Ovary (tissue), 9 donors: ENCODE data around the gene CCDC3. TPM values are rescaled to one million over a fixed set of nuclear protein-coding genes. Genes with fewer than 3 reads are reported as not detected.

ENCODE experiments used
- DNase-seq, 5 donors: peaks; one replicate each; pipeline ENCODE4 v3.0.0-alpha.2; 2019 to 2020
- H3K27ac ChIP-seq, 2 donors: fragments of 200-600 bp; one replicate each; pipeline versions ENCODE4 v1.5.1 to v1.8.0; 2019 to 2022
- H3K27me3 ChIP-seq: fragments of 200-600 bp; one replicate; pipeline ENCODE4 v1.8.0; 2022
- H3K36me3 ChIP-seq: fragments of 200-600 bp; sonication (generic); one replicate; pipeline ENCODE4 v1.5.1; 2019
- H3K4me1 ChIP-seq: one replicate; pipeline ENCODE4 v1.8.1; 2013; ENCODE audit warnings: mild to moderate bottlenecking, moderate library complexity; ENCODE audit not compliant: insufficient read depth
- H3K4me3 ChIP-seq: fragments of 200-600 bp; sonication (generic); one replicate; pipeline ENCODE4 v1.5.1; 2017
- H3K9me3 ChIP-seq, 2 donors: fragments of 200-600 bp in 1 of 2; sonication (generic) in 1 of 2; one replicate each; pipeline versions ENCODE4 v1.5.1 to v1.8.1; 2013 to 2019; ENCODE audit warnings: mild to moderate bottlenecking in 1 of 2, moderate library complexity in 1 of 2
- EP300 ChIP-seq: sonication (generic); formaldehyde crosslinking; IDR thresholded peaks from one replicate; pipeline ENCODE4 v1.6.1; 2017; ENCODE audit warnings: antibody characterized with exemption
- POLR2A ChIP-seq: fragments of 450-650 bp; IDR thresholded peaks from one replicate; pipeline ENCODE4 v1.6.1; 2017; ENCODE audit warnings: antibody characterized with exemption, mild to moderate bottlenecking, moderate library complexity
- WGBS, 3 donors: extraction: QIAGEN DNeasy Blood & Tissue Kit in 1 of 3; methylation state at CpG; one replicate each; pipeline versions ENCODE4 v1.1.5 to v1.1.7; 2013 to 2017; 5-methylcytosine and 5-hydroxymethylcytosine counted together
- intact Hi-C, 4 donors: fragments of 100-400 bp; cut with DNase I; formaldehyde crosslinking; loops; one replicate each; pipeline versions ENCODE4 v1.11.0 to v1.15.1; 2022 to 2023
- polyA plus RNA-seq, 2 donors: library from polyadenylated mRNA; stranded (reverse); fragments of 200-250 nt in 1 of 2; fragments of 350-450 nt in 1 of 2; fragmentation: Illumina TruSeq in 1 of 2; extraction: RNeasy Lipid Tissue Mini Kit (QIAGEN cat#74804) in 1 of 2; gene quantifications; one replicate each; pipeline ENCODE4 v1.2.3, GENCODE V29; 2013 to 2014
- total RNA-seq, 7 donors: library from RNA; depleted of rRNA in 2 of 7; stranded (reverse); fragments of >200 nt in 2 of 7; fragmentation: NEBNext Ultra II Directional in 3 of 7; extraction: Animal tissue kit (Norgen Biotek cat#: 25700) in 3 of 7; gene quantifications; one replicate each; pipeline versions ENCODE4 v1.1.0 to v1.2.4, GENCODE V29; 2016 to 2023
- TF ChIP-seq, protein P1 (sequence below), 3 donors: fragments of 450-650 bp in 2 of 3; fragments of 200-600 bp in 1 of 3; IDR thresholded peaks; one replicate each; pipeline versions ENCODE4 v1.5.1 to v1.8.0; 2016 to 2022; ENCODE audit warnings: antibody characterized with exemption in 3 of 3, mild to moderate bottlenecking in 1 of 3
- donor health status: DM: no; HTN: no; CAD: no; lungs with moderate emphysema.
- donor health status: DM: no; HTN: no; CAD: no.
- donor health status: Bipolar disorder and iron deficiency.
- donor health status: DM: yes; HTN: yes; CAD: no.
- donor health status: DM: no; HTN: no; CAD: no.
- donor health status: DM: yes; HTN: yes; CAD: no.

Gene CCDC3
- total and polyA plus RNA-seq, 9 donors, result 14.3 to 190 (median 53.7) TPM

DNA sequence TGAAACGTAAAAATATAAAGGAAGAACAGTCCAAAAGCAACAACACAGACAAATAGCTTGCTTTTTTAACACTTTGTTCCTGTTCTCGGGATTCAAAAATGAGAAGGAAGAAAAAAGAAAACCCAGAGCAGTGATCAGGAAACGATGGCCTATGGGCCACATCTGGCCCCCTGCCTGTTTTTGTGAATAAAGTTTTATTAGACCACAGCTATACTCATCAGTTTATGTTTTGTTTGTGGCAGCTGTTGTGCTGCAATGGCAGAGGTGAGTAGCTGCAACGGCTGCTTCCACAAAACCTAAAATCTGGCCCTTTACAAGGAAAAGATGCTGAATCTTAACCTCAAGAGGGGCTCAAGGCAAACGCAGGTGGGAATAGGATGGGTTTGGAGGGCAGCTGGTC is 96.4 kb downstream of the CCDC3 start:
- intact Hi-C loops, result loop anchor here in 3 of 4 donors (10.0 kb wide), 4 partner anchors 120 to 640 kb away; no protein-coding TSS in a partner anchor
- TF ChIP-seq POLR2A (no peak), EP300 (no peak)
- TF ChIP-seq, protein P1, sequence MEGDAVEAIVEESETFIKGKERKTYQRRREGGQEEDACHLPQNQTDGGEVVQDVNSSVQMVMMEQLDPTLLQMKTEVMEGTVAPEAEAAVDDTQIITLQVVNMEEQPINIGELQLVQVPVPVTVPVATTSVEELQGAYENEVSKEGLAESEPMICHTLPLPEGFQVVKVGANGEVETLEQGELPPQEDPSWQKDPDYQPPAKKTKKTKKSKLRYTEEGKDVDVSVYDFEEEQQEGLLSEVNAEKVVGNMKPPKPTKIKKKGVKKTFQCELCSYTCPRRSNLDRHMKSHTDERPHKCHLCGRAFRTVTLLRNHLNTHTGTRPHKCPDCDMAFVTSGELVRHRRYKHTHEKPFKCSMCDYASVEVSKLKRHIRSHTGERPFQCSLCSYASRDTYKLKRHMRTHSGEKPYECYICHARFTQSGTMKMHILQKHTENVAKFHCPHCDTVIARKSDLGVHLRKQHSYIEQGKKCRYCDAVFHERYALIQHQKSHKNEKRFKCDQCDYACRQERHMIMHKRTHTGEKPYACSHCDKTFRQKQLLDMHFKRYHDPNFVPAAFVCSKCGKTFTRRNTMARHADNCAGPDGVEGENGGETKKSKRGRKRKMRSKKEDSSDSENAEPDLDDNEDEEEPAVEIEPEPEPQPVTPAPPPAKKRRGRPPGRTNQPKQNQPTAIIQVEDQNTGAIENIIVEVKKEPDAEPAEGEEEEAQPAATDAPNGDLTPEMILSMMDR (IDR thresholded peaks at IDR 0.05), result no peak
- Histone ChIP-seq H3K9me3 (no peaks in the 10 kb centered on the region), H3K27ac (no peak overlapping the region), H3K36me3 (no peaks in the 10 kb centered on the region), H3K4me1 (peaks cover 4% of the 10 kb centered on the region), H3K27me3 (no peaks in the 10 kb centered on the region), H3K4me3 (no peak overlapping the region)
- 66 to 75% (median 70%) methylated on average over 5 of the region's 5 CpGs for WGBS, 3 donors
- no peak for DNase-seq

DNA sequence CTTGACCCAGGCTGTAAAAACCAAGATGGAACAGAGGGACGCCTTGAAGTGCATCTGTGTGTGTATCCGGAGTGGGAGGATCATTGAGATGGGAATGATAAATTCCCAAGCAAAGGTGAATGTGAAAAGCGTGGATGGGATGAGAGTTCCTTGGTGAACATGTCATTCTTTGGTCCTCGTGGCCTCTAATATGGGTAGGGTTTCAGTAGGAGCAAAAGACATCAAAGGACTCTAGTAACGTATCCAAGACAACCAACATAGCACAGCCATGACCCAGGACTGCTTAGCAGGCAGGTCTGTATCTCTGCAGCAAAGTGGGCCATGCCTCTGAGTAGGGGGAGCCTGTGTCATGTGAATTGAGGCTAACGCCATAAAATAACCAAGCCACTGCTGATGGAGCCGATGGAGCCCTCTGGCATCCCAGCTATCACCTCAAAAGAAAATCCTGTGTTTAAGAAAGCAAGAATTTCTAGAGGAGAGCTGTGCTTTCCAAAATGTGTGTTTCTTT is 98.6 kb downstream of the CCDC3 start:
- no peak overlapping the region for H3K4me3 ChIP-seq
- H3K27me3 ChIP-seq, result no peaks in the 10 kb centered on the region
- TF ChIP-seq POLR2A, result no peak
- no peak for TF ChIP-seq EP300
- TF ChIP-seq, protein P1 (IDR thresholded peaks at IDR 0.05), result no peak
- H3K4me1 ChIP-seq, result peaks cover 4% of the 10 kb centered on the region
- intact Hi-C loops, result loop anchor here (5.0 to 10.0 kb wide), 8 partner anchors 118 to 638 kb away; no protein-coding TSS in a partner anchor
- no peak for DNase-seq
- H3K36me3 ChIP-seq, result no peaks in the 10 kb centered on the region
- no peak overlapping the region for H3K27ac ChIP-seq
- WGBS, 3 donors, result 75 to 88% (median 77%) methylated on average over 7 of the region's 7 CpGs
- no peaks in the 10 kb centered on the region for H3K9me3 ChIP-seq

DNA sequence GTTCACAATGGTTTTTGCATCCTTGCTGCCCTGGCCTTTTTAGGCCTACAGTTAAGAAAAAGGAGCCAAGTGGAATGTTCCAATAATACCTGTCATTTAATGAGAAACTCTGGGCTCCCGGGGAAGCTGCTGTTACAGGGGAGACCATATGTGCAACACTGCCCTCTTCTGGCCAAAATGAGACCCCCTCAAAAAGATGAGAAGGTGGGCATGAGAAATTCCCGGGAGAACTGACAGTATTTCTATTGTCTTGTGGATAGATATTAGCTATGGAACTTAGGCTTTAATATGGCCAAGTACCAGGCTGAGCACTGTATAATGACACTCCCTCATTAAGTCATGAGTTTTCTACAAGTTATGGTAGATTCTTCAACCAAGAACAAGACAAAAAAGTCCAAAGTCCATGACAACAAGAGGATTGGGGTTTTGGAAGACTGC is 99.4 kb downstream of the CCDC3 start:
- 9 to 11% (median 9%) methylated on average over 2 of the region's 2 CpGs for WGBS, 3 donors

DNA sequence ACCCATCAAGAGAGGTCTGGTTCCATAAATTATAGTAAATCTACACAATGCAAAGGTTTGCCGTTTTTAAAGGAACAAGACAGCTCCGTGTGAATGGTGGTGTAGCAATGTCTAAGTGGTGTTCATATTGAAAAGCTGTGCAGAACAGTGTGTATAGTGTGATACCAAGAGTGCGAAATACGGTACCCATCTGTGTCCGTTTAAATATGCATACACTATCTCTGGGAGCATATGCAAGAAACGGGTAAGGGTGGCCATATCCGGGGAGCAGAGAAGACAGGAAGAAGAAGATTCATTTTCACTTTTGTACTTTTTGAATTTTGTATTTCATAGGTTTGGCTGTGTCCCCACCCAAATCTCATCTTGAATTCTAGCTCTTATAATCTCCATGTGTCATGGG is 102.0 kb downstream of the CCDC3 start:
- no peak for TF ChIP-seq EP300
- TF ChIP-seq POLR2A, result no peak
- TF ChIP-seq, protein P1 (IDR thresholded peaks at IDR 0.05), result no peak
- no peaks in the 10 kb centered on the region for H3K9me3 ChIP-seq
- no peak overlapping the region for H3K27ac ChIP-seq
- WGBS, 3 donors, result 91 to 94% (median 93%) methylated on average over 7 of the region's 7 CpGs
- no peaks in the 10 kb centered on the region for H3K36me3 ChIP-seq
- no peaks in the 10 kb centered on the region for H3K27me3 ChIP-seq
- intact Hi-C loops, result loop anchor here in 1 of 4 donors (10.0 kb wide), 1 partner anchor 175 kb away; no protein-coding TSS in a partner anchor
- H3K4me1 ChIP-seq, result peaks cover 4% of the 10 kb centered on the region
- no peak for DNase-seq
- no peak overlapping the region for H3K4me3 ChIP-seq

More for the DNA sequence above, 99.4 kb downstream of the CCDC3 start:
- DNase-seq, result peak; percentile 56 to 78 (median 62)
- H3K27me3 ChIP-seq, result no peaks in the 10 kb centered on the region
- no peak for TF ChIP-seq POLR2A
- no peak for TF ChIP-seq EP300
- TF ChIP-seq, protein P1 (IDR thresholded peaks at IDR 0.05), result peak; percentile 53 to 74 (median 61)
- peaks cover 4% of the 10 kb centered on the region for H3K4me1 ChIP-seq
- H3K36me3 ChIP-seq, result no peaks in the 10 kb centered on the region
- H3K4me3 ChIP-seq, result no peak overlapping the region
- intact Hi-C loops, result loop anchor here (5.0 to 10.0 kb wide), 8 partner anchors 117 to 637 kb away; no protein-coding TSS in a partner anchor
- H3K27ac ChIP-seq, result no peak overlapping the region
- no peaks in the 10 kb centered on the region for H3K9me3 ChIP-seq
